EL (cell line): ENCODE results near the gene ASIC2.
"Not testable (repeated sequence)": the region's sequence is repeated elsewhere in the genome, so short reads cannot be mapped to it uniquely, and the experiment has no call there.

Experiments used
- DNase-seq: peaks from one replicate; pipeline ENCODE4 v3.0.0-alpha.2; 2016

The ASIC2 gene

GRCh38 chr17:32969231-32969630 is 323.9 kb downstream of the ASIC2 start:
- not testable (repeated sequence) for DNase-seq

- DNase-seq: no peak
Measured at GRCh38 chr17:32964541-32964940, 328.6 kb downstream of the ASIC2 start.
